BJ (cell line): ENCODE results near the gene PNPLA2. TPM values are rescaled to one million over a fixed set of nuclear protein-coding genes. Genes with fewer than 3 reads are reported as not detected.

ENCODE experiments used
- CTCF ChIA-PET: fragments of 350-600 bp; formaldehyde crosslinking; extraction: SDS; loops from one replicate; lab custom pipeline; 2021; ENCODE audit warnings: antibody characterized with exemption, inconsistent platforms; lab: Yijun Ruan, JAX
- POLR2A ChIA-PET: fragments of 300-600 bp; sonication (Branson Sonifier 250); formaldehyde crosslinking; extraction: SDS; loops from one replicate; lab custom pipeline; 2021; ENCODE audit warnings: antibody characterized with exemption; lab: Charles Lee
- DNase-seq: peaks from one replicate; pipeline ENCODE4 v3.0.0-alpha.2; 2011; ENCODE audit warnings: low read depth
- H3K27me3 ChIP-seq: 2 replicates; pipeline ENCODE4 v1.6.0; 2011; ENCODE audit warnings: low read length; ENCODE audit not compliant: control insufficient read depth, insufficient read depth
- H3K36me3 ChIP-seq: 2 replicates; pipeline ENCODE4 v1.5.1; 2011; ENCODE audit warnings: low read length; ENCODE audit not compliant: control insufficient read depth, insufficient read depth
- H3K4me3 ChIP-seq: 2 replicates; pipeline ENCODE4 v1.5.1; 2011; ENCODE audit warnings: low read depth, mild to moderate bottlenecking, control low read depth, low read length
- CTCF ChIP-seq: IDR thresholded peaks from 2 replicates; pipeline ENCODE4 v1.5.1; 2011; ENCODE audit warnings: low read depth, mild to moderate bottlenecking, control low read depth, inconsistent platforms, low read length, moderate library complexity; ENCODE audit not compliant: insufficient read depth
- polyA plus RNA-seq: library from polyadenylated mRNA; depleted of rRNA; stranded (reverse); fragments of >200 nt; gene quantifications from 2 replicates; pipeline ENCODE4 v1.2.3, GENCODE V29; 2011

The PNPLA2 gene
- polyA plus RNA-seq, 1 experiment = 53.1 TPM

GRCh38 chr11:794013-794765 is 24.5 kb upstream of the PNPLA2 start:
- peaks cover 4% of the 10 kb centered on the region for H3K36me3 ChIP-seq
- ChIA-PET CTCF (interaction anchor here (1.6 kb wide), 1 partner anchor 11 kb away, joined by 6 read pairs; no protein-coding TSS in a partner anchor), POLR2A (interaction anchor here (0.6 kb wide), 1 partner anchor 35 kb away, joined by 3 read pairs; no protein-coding TSS in a partner anchor)
- no peak for DNase-seq
- no peaks in the 10 kb centered on the region for H3K27me3 ChIP-seq
- no peak for TF ChIP-seq CTCF
- H3K4me3 ChIP-seq = no peak overlapping the region

GRCh38 chr11:794766-795633 is 23.7 kb upstream of the PNPLA2 start:
- no peaks in the 10 kb centered on the region for H3K27me3 ChIP-seq
- peak overlapping the region; percentile 87 for H3K4me3 ChIP-seq
- TF ChIP-seq CTCF = no peak
- H3K36me3 ChIP-seq = peaks cover 4% of the 10 kb centered on the region
- DNase-seq = no peak
- ChIA-PET POLR2A (no interaction called here), CTCF (interaction anchor here (1.0 to 1.6 kb wide), 2 partner anchors 12 to 16 kb away, joined by 4 to 6 read pairs; no protein-coding TSS in a partner anchor)

GRCh38 chr11:795634-796564 is 22.8 kb upstream of the PNPLA2 start:
- ChIA-PET CTCF (interaction anchor here (1.0 kb wide), 2 partner anchors 17 to 48 kb away, joined by 3 to 4 read pairs; no protein-coding TSS in a partner anchor), POLR2A (interaction anchor here (0.6 to 0.7 kb wide), 2 partner anchors 24 to 45 kb away, joined by 3 to 4 read pairs; no protein-coding TSS in a partner anchor)
- DNase-seq = peak; percentile 34
- peaks cover 11% of the 10 kb centered on the region for H3K36me3 ChIP-seq
- no peaks in the 10 kb centered on the region for H3K27me3 ChIP-seq
- H3K4me3 ChIP-seq = peak overlapping the region; percentile 87
- TF ChIP-seq CTCF = no peak

GRCh38 chr11:796565-797295 is 22.0 kb upstream of the PNPLA2 start:
- Histone ChIP-seq H3K4me3 (peak overlapping the region; percentile 87), H3K36me3 (peaks cover 16% of the 10 kb centered on the region), H3K27me3 (no peaks in the 10 kb centered on the region)
- no peak for DNase-seq
- POLR2A ChIA-PET = interaction anchor here (0.7 kb wide), 1 partner anchor 44 kb away, joined by 3 read pairs; no protein-coding TSS in a partner anchor
- TF ChIP-seq CTCF = no peak
- CTCF ChIA-PET = interaction anchor here (0.6 to 1.2 kb wide), 4 partner anchors 36 to 248 kb away, joined by 3 to 4 read pairs (median 3); partner anchors contain the start of gene CD151
